Prostate gland (tissue), 2 donors: ENCODE data around the gene S1PR4. TPM values are rescaled to one million over a fixed set of nuclear protein-coding genes. Genes with fewer than 3 reads are reported as not detected.

Experiments used
- DNase-seq: peaks from one replicate; pipeline ENCODE4 v3.0.0-alpha.2; 2019; ENCODE audit warnings: low spot score
- H3K27ac ChIP-seq, 2 donors: fragments of 200-600 bp; sonication (generic); 2 replicates each; pipeline ENCODE4 v1.5.1; 2017 to 2019
- H3K27me3 ChIP-seq: fragments of 200-600 bp; sonication (generic); replicated peaks from 2 replicates; pipeline ENCODE4 v1.5.1; 2019; ENCODE audit not compliant: insufficient read depth
- H3K36me3 ChIP-seq, 2 donors: fragments of 200-600 bp; sonication (generic); 1 replicate in 1 of 2; 2 replicates in 1 of 2; pipeline versions ENCODE4 v1.5.1 to v1.8.1; 2017 to 2019
- H3K4me1 ChIP-seq: fragments of 200-600 bp; sonication (generic); replicated peaks from 2 replicates; pipeline ENCODE4 v1.5.1; 2019
- H3K4me3 ChIP-seq, 2 donors: fragments of 200-600 bp; sonication (generic); 2 replicates each; pipeline ENCODE4 v1.5.1; 2017 to 2019
- H3K9me3 ChIP-seq: fragments of 200-600 bp; sonication (generic); 2 replicates; pipeline ENCODE4 v1.5.1; 2017
- POLR2A ChIP-seq: fragments of 450-650 bp; IDR thresholded peaks from one replicate; pipeline ENCODE4 v1.6.1; 2016; ENCODE audit warnings: antibody characterized with exemption, mild to moderate bottlenecking
- POLR2AphosphoS5 ChIP-seq: sonication (generic); formaldehyde crosslinking; IDR thresholded peaks from one replicate; pipeline ENCODE4 v1.6.1; 2017; ENCODE audit warnings: antibody characterized with exemption
- WGBS: methylation state at CpG from one replicate; pipeline ENCODE4 v1.1.5; 2018; 5-methylcytosine and 5-hydroxymethylcytosine counted together
- intact Hi-C: fragments of 100-400 bp; cut with DNase I; formaldehyde crosslinking; loops from one replicate; pipeline ENCODE4 v1.14.2; 2022
- total RNA-seq, 2 donors: library from RNA; depleted of rRNA; stranded (reverse); fragments of >200 nt; gene quantifications; one replicate each; pipeline ENCODE4 v1.1.0, GENCODE V29; 2016
- TF ChIP-seq, protein P1 (sequence below), 4 experiments: fragments of 200-600 bp in 2 of 4; fragments of 450-650 bp in 2 of 4; sonication (generic) in 2 of 4; IDR thresholded peaks; 1 replicate in 3 of 4; 2 replicates in 1 of 4; pipeline ENCODE4 v1.5.1; 2016 to 2019; ENCODE audit warnings: antibody characterized with exemption in 4 of 4, mild to moderate bottlenecking in 2 of 4, moderate library complexity in 2 of 4

Gene S1PR4
- 1 to 10 TPM in 1 of 2 donors, under 1 TPM in 1; 0.14 to 1.5 TPM for total RNA-seq

- Histone ChIP-seq H3K36me3 (no peaks in the 10 kb centered on the region), H3K4me3 (no peak within 1 kb of the TSS), H3K27ac (no peak within 1 kb of the TSS), H3K4me1 (peaks cover 4% of the 10 kb centered on the region), H3K9me3 (no peaks in the 10 kb centered on the region), H3K27me3 (no peaks in the 10 kb centered on the region)
- intact Hi-C loops, result no loop called here
- 65% methylated on average over 42 of the region's 42 CpGs for WGBS
- no peak for DNase-seq
- no peak for TF ChIP-seq POLR2A
- TF ChIP-seq, protein P1, sequence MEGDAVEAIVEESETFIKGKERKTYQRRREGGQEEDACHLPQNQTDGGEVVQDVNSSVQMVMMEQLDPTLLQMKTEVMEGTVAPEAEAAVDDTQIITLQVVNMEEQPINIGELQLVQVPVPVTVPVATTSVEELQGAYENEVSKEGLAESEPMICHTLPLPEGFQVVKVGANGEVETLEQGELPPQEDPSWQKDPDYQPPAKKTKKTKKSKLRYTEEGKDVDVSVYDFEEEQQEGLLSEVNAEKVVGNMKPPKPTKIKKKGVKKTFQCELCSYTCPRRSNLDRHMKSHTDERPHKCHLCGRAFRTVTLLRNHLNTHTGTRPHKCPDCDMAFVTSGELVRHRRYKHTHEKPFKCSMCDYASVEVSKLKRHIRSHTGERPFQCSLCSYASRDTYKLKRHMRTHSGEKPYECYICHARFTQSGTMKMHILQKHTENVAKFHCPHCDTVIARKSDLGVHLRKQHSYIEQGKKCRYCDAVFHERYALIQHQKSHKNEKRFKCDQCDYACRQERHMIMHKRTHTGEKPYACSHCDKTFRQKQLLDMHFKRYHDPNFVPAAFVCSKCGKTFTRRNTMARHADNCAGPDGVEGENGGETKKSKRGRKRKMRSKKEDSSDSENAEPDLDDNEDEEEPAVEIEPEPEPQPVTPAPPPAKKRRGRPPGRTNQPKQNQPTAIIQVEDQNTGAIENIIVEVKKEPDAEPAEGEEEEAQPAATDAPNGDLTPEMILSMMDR (IDR thresholded peaks at IDR 0.05), result no peak
- TF ChIP-seq POLR2AphosphoS5, result no peak
Observed at GRCh38 chr19:3178377-3178972, at the start of gene S1PR4. Gene S1PR4 (plus strand): TSS chr19:3178769. CDS start chr19:3178793, 24 bp downstream.

DNA sequence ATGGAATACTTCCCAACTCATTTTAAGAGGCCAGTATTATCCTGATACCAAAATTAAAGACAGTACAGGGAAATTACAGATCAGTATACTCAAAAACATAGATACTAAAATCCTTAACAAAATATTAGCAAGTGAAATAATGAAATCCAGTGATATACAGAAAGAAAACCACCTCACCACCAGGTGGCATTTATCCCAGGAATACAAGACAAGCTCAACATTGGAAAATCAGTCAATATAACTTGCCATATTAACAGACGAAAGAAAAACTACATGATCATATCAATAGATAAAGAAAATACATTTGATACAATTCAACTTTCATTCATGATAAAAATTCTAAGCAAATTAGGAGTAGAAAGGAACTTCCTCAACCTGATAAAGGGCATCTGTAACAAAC lies 49.5 kb upstream of the S1PR4 start:
- H3K4me3 ChIP-seq, result no peak overlapping the region
- peak; percentile 8 for TF ChIP-seq POLR2AphosphoS5
- no peak for TF ChIP-seq POLR2A
- TF ChIP-seq, protein P1 (IDR thresholded peaks at IDR 0.05), result peak in 3 of 4 experiments; percentile 57 to 72 (median 72)
- no peaks in the 10 kb centered on the region for H3K36me3 ChIP-seq
- WGBS, result 15% methylated on average over 1 of the region's 1 CpG
- H3K9me3 ChIP-seq, result no peaks in the 10 kb centered on the region
- H3K4me1 ChIP-seq, result peaks cover 6% of the 10 kb centered on the region
- H3K27me3 ChIP-seq, result no peaks in the 10 kb centered on the region
- peak; percentile 41 for DNase-seq
- intact Hi-C loops, result no loop called here
- no peak overlapping the region for H3K27ac ChIP-seq

- 93% methylated on average over 24 of the region's 24 CpGs for WGBS
- intact Hi-C loops, result no loop called here
- Histone ChIP-seq H3K27ac (no peak overlapping the region), H3K27me3 (no peaks in the 10 kb centered on the region), H3K4me1 (peaks cover 6% of the 10 kb centered on the region), H3K4me3 (no peak overlapping the region), H3K9me3 (no peaks in the 10 kb centered on the region), H3K36me3 (no peaks in the 10 kb centered on the region)
- TF ChIP-seq, protein P1 (IDR thresholded peaks at IDR 0.05), result no peak
- TF ChIP-seq POLR2A (no peak), POLR2AphosphoS5 (no peak)
- no peak for DNase-seq
Observed at GRCh38 chr19:3131168-3131567, 47.4 kb upstream of the S1PR4 start.

GRCh38 chr19:3132971-3133792 lies 45.4 kb upstream of the S1PR4 start:
- DNase-seq, result peak; percentile 53
- WGBS, result 38% methylated on average over 24 of the region's 24 CpGs

More at GRCh38 chr19:3132971-3133792, 45.4 kb upstream of the S1PR4 start:
- peak overlapping the region; percentile 75 to 76 for H3K27ac ChIP-seq
- H3K36me3 ChIP-seq, result no peaks in the 10 kb centered on the region
- peaks cover 6% of the 10 kb centered on the region for H3K4me1 ChIP-seq
- TF ChIP-seq, protein P1 (IDR thresholded peaks at IDR 0.05), result no peak
- TF ChIP-seq POLR2AphosphoS5, result peak; percentile 56
- peak; percentile 17 for TF ChIP-seq POLR2A
- no peak overlapping the region for H3K4me3 ChIP-seq
- intact Hi-C loops, result no loop called here
- H3K9me3 ChIP-seq, result no peaks in the 10 kb centered on the region
- no peaks in the 10 kb centered on the region for H3K27me3 ChIP-seq
